DND-41 (cell line): ENCODE results near the gene FXYD3.

Source experiments
- ATAC-seq: fragments of 200-7000 bp; cut with Tn5 transposase; 3 replicates; pipeline ENCODE4 v1.9.1; 2021; ENCODE audit warnings: low read depth; ENCODE audit not compliant: insufficient read depth
- DNase-seq: peaks from one replicate; pipeline ENCODE4 v3.0.0-alpha.2; 2020
- H2AFZ ChIP-seq: 2 replicates; pipeline ENCODE4 v1.6.0; 2012; ENCODE audit warnings: low read depth, low read length
- H3K27ac ChIP-seq: 2 replicates; pipeline ENCODE4 v1.5.1; 2012; ENCODE audit warnings: low read length, inconsistent platforms
- H3K27me3 ChIP-seq: fragments of 200-600 bp; sonication (generic); 2 replicates; pipeline ENCODE4 v1.6.0; 2012; ENCODE audit warnings: low read length, mild to moderate bottlenecking, inconsistent platforms; ENCODE audit not compliant: insufficient read depth, poor library complexity
- H3K36me3 ChIP-seq: 2 replicates; pipeline ENCODE4 v1.5.1; 2012; ENCODE audit warnings: low read length, inconsistent platforms; ENCODE audit not compliant: insufficient read depth
- H3K4me1 ChIP-seq: 2 replicates; pipeline ENCODE4 v1.5.1; 2012; ENCODE audit warnings: mild to moderate bottlenecking, low read length; ENCODE audit not compliant: insufficient read depth
- H3K4me2 ChIP-seq: 2 replicates; pipeline ENCODE4 v1.6.0; 2012; ENCODE audit warnings: mild to moderate bottlenecking, moderate library complexity, low read length, inconsistent platforms; ENCODE audit not compliant: insufficient read depth
- H3K4me3 ChIP-seq, 2 experiments: fragments of 200-600 bp in 1 of 2; shearing (Covaris generic) in 1 of 2; 2 replicates each; pipeline ENCODE4 v1.5.1; 2012 to 2016; ENCODE audit warnings: inconsistent platforms in 2 of 2, low read length in 2 of 2, mild to moderate bottlenecking in 2 of 2, low read depth in 1 of 2, moderate library complexity in 1 of 2
- H3K79me2 ChIP-seq: 2 replicates; pipeline ENCODE4 v1.6.0; 2012; ENCODE audit warnings: low read length, inconsistent platforms; ENCODE audit not compliant: insufficient read depth
- H3K9ac ChIP-seq: 2 replicates; pipeline ENCODE4 v1.6.0; 2012; ENCODE audit warnings: low read depth, mild to moderate bottlenecking, inconsistent platforms, low read length, moderate library complexity
- H3K9me3 ChIP-seq: 2 replicates; pipeline ENCODE4 v1.5.1; 2012; ENCODE audit warnings: low read length, moderate library complexity, mild to moderate bottlenecking, inconsistent platforms; ENCODE audit not compliant: insufficient read depth, severe bottlenecking
- H4K20me1 ChIP-seq: 2 replicates; pipeline ENCODE4 v1.6.0; 2012; ENCODE audit warnings: low read length; ENCODE audit not compliant: insufficient read depth
- EZH2 ChIP-seq: IDR thresholded peaks from 3 replicates; pipeline ENCODE4 v1.6.1; 2012; ENCODE audit warnings: borderline replicate concordance, low read depth, mild to moderate bottlenecking, moderate library complexity, low read length, inconsistent platforms; ENCODE audit not compliant: severe bottlenecking
- TF ChIP-seq, protein P1 (sequence below): IDR thresholded peaks from 2 replicates; pipeline ENCODE4 v1.5.1; 2012; ENCODE audit warnings: borderline replicate concordance, low read length, moderate library complexity, mild to moderate bottlenecking; ENCODE audit not compliant: poor library complexity, severe bottlenecking; ENCODE audit errors: extremely low read depth

FXYD3 gene

GRCh38 chr19:35073941-35074340, 41.7 kb upstream of the FXYD3 start:
- Histone ChIP-seq H3K9ac (no peak overlapping the region), H3K79me2 (no peaks in the 10 kb centered on the region), H2AFZ (no peak overlapping the region), H3K9me3 (no peaks in the 10 kb centered on the region), H3K4me3 (no peak overlapping the region), H3K36me3 (no peaks in the 10 kb centered on the region), H3K4me2 (no peak overlapping the region), H3K27ac (no peak overlapping the region), H3K27me3 (no peaks in the 10 kb centered on the region), H3K4me1 (no peaks in the 10 kb centered on the region), H4K20me1 (no peaks in the 10 kb centered on the region)
- DNase-seq (no peak), ATAC-seq (no peak)
- TF ChIP-seq, protein P1, sequence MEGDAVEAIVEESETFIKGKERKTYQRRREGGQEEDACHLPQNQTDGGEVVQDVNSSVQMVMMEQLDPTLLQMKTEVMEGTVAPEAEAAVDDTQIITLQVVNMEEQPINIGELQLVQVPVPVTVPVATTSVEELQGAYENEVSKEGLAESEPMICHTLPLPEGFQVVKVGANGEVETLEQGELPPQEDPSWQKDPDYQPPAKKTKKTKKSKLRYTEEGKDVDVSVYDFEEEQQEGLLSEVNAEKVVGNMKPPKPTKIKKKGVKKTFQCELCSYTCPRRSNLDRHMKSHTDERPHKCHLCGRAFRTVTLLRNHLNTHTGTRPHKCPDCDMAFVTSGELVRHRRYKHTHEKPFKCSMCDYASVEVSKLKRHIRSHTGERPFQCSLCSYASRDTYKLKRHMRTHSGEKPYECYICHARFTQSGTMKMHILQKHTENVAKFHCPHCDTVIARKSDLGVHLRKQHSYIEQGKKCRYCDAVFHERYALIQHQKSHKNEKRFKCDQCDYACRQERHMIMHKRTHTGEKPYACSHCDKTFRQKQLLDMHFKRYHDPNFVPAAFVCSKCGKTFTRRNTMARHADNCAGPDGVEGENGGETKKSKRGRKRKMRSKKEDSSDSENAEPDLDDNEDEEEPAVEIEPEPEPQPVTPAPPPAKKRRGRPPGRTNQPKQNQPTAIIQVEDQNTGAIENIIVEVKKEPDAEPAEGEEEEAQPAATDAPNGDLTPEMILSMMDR, result no peak
- no peak for TF ChIP-seq EZH2

GRCh38 chr19:35074426-35075201, 41.0 kb upstream of the FXYD3 start:
- Histone ChIP-seq H3K4me1 (no peaks in the 10 kb centered on the region), H3K9ac (no peak overlapping the region), H3K27me3 (no peaks in the 10 kb centered on the region), H3K27ac (no peak overlapping the region), H4K20me1 (no peaks in the 10 kb centered on the region), H3K4me3 (no peak overlapping the region), H2AFZ (no peak overlapping the region), H3K4me2 (no peak overlapping the region), H3K79me2 (no peaks in the 10 kb centered on the region), H3K9me3 (no peaks in the 10 kb centered on the region), H3K36me3 (no peaks in the 10 kb centered on the region)
- DNase-seq (no peak), ATAC-seq (no peak)
- TF ChIP-seq EZH2, result no peak
- TF ChIP-seq, protein P1, result no peak

DNA sequence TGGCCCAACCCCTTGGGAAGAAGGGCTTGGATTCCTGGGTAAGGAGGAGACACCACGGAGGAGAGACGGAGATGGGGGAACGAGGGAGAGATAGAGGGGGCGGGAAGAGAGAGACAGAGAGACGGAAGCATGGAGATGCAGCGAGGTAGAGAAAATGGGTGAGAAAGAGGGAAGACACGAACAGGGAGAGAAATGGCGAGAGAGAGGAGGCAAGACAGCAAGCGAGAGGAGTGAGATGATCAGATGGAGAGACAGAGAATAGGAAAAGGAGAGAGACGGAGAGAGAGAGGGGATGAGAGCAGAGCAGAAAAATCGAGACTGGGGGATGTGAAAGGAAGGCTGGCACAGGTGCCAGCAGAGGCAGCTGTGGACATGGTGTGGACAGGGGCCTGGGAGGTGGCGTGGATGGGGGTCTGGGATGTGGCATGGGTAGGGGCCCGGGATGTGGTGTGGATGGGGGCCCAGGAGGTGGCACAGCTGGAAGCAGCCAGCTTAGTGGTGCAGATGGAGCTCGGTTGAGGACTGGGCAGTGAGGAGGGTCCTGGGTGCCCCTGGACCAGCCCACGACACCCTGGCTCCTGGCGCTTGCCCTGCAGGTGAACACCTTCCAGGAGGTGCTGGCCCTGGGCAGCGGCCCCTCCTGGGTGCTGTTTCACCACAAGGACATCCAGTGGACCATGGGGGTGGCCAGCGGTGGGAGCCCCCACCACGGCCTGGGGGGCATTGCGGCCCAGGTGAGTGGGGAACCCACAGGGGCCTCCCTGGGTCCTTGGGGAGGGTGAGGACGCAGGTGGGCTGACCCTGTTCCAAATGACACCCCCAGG, 40.2 kb upstream of the FXYD3 start:
- no peak for TF ChIP-seq EZH2
- TF ChIP-seq, protein P1, result no peak
- Histone ChIP-seq H4K20me1 (no peaks in the 10 kb centered on the region), H2AFZ (no peak overlapping the region), H3K36me3 (no peaks in the 10 kb centered on the region), H3K9ac (no peak overlapping the region), H3K4me1 (no peaks in the 10 kb centered on the region), H3K9me3 (no peaks in the 10 kb centered on the region), H3K79me2 (no peaks in the 10 kb centered on the region), H3K27ac (no peak overlapping the region), H3K27me3 (no peaks in the 10 kb centered on the region), H3K4me2 (no peak overlapping the region), H3K4me3 (no peak overlapping the region)
- DNase-seq (no peak), ATAC-seq (no peak)
